ENCODE results near the gene POLE. TPM values are rescaled to one million over a fixed set of nuclear protein-coding genes. Genes with fewer than 3 reads are reported as not detected.

Gene POLE
- total RNA-seq, 2 experiments from 2014 or later, result 115 to 121 TPM

DNA sequence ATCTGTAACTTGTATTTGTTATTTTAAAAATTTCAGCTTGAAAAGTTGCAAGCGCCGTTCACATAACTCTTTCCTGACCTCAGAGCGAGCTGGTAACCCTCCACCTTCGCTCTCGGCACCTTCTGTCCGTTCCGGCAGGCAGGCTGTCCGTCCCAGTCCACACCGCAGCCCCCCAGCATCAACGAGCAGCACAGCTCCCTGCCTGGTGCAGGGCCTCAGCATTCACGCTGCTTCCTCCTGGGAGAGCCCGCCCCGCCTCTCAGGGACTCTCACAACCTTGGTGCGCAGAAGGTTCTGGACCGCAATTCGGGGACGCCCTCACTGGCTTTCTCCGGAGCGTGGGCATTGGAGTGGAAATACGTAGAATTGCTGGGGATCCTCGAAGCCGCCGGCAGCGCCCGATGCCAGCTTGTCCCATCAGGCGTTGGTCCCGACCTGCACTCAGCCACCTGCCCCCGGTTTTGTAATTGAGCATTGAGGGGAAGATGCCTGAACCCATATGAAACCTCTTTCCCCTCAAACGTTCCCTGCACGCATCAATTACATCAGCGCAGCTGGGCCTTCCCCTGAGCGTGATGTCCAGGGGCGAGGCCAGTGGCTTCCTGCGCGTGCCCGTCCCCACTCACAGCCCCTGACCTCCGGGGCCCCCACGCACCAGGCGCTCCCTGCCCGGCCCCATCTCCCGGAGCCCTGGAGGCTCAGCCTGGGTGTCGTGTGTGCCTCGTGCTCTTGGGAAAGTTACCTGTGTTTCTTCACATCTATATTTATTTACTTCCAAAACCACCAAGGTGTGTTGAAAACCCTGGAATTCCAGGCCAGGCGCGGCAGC lies 95.8 kb downstream of the POLE start:
- POLR2A ChIA-PET, result no interaction called here
- ATAC-seq, result no peak
- DNase-seq, result no peak
- H3K27me3 Mint-ChIP-seq, result peaks cover 3% of the 10 kb centered on the region
- H3K9me3 Mint-ChIP-seq, result no peaks in the 10 kb centered on the region
- intact Hi-C loops (cut with micrococcal nuclease), result no loop called here
- no peak overlapping the region for H3K4me3 Mint-ChIP-seq
- no peaks in the 10 kb centered on the region for H3K4me1 Mint-ChIP-seq (ENCODE audit: low read depth)
- no peaks in the 10 kb centered on the region for H3K36me3 Mint-ChIP-seq (ENCODE audit: low read depth)
- CTCF ChIA-PET, result no interaction called here
- no peak for TF ChIP-seq CTCF (IDR thresholded peaks at IDR 0.05)
- H3K27ac Mint-ChIP-seq, result no peak overlapping the region

DNA sequence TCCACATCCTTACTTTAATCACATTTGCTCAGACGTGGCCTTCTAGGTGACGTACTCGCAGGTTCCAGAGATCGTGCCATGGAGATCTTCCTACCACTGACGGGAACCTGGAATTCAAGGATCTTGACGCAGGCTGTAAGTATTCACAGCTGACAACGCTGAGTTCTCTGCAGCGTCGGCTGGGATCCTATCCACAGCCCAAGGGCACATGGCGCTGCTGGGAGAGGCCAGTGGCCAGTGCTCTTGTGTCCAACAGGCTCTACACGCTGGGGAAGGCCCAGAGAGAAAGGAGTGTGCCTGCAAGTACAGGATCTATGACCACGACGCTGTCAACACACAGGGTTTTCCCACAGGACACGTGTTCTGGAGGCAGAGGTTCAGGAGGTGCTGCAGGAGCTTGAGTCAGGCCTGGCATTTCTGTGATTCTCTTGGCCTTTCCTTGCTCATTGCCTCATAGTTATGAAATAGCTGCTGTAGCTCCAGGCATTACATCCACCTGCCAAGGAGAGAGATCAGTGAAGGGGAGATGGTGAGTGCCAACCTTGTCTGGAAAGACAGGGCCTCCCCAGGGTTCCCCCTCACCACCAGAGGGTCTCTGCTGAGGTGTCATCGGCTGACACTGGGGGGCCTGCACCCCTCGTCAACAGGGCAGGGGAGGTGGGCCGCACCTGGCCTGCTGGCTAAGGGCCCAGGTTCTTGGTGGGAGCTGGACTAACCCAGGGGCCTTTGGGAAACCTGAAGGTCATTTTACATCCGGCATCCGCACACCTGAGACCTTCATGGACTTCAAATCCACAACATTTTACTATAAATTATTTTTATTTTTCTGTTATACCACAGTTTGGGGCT lies 98.1 kb downstream of the POLE start:
- CTCF ChIA-PET, result no interaction called here
- Mint-ChIP-seq H3K9me3 (no peaks in the 10 kb centered on the region), H3K27me3 (no peaks in the 10 kb centered on the region), H3K4me1 (ENCODE audit: low read depth) (no peaks in the 10 kb centered on the region), H3K4me3 (no peak overlapping the region), H3K27ac (no peak overlapping the region), H3K36me3 (ENCODE audit: low read depth) (peaks cover 2% of the 10 kb centered on the region)
- no peak for TF ChIP-seq CTCF (IDR thresholded peaks at IDR 0.05)
- POLR2A ChIA-PET, result no interaction called here
- DNase-seq (no peak), ATAC-seq (no peak)
- intact Hi-C loops (cut with micrococcal nuclease), result no loop called here

GRCh38 chr12:132588319-132588718 lies 98.8 kb downstream of the POLE start:
- no peaks in the 10 kb centered on the region for H3K4me1 Mint-ChIP-seq (ENCODE audit: low read depth)
- CTCF ChIA-PET, result no interaction called here
- no peak for ATAC-seq

DNA sequence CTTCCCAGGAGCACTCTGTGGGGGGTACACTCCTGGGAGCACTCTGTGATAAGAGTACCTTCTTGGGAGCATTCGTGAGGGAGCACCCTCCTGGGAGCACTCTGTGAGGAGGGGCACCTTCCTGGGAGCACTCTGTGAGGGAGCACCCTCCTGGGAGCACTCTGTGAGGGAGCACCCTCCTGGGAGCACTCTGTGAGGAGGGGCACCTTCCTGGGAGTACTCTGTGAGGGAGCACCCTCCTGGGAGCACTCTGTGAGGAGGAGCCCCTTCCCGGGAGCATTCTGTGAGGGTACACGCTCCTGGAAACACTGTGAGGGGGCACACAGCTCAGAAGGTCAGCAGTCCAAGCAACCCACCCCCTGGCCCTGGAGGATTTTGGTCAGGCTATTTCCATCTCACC lies 99.4 kb downstream of the POLE start:
- CTCF ChIA-PET, result no interaction called here
- peaks cover 5% of the 10 kb centered on the region for H3K36me3 Mint-ChIP-seq (ENCODE audit: low read depth)
- POLR2A ChIA-PET, result no interaction called here

More at GRCh38 chr12:132588319-132588718, 98.8 kb downstream of the POLE start:
- TF ChIP-seq CTCF (IDR thresholded peaks at IDR 0.05), result no peak
- POLR2A ChIA-PET, result no interaction called here
- Mint-ChIP-seq H3K36me3 (ENCODE audit: low read depth) (peaks cover 5% of the 10 kb centered on the region), H3K9me3 (no peaks in the 10 kb centered on the region), H3K27me3 (no peaks in the 10 kb centered on the region), H3K27ac (no peak overlapping the region), H3K4me3 (no peak overlapping the region)
- no peak for DNase-seq
- intact Hi-C loops (cut with micrococcal nuclease), result no loop called here

More for the DNA sequence above, 99.4 kb downstream of the POLE start:
- no peaks in the 10 kb centered on the region for H3K9me3 Mint-ChIP-seq
- intact Hi-C loops (cut with micrococcal nuclease), result no loop called here
- H3K27me3 Mint-ChIP-seq, result no peaks in the 10 kb centered on the region
- H3K4me1 Mint-ChIP-seq (ENCODE audit: low read depth), result no peaks in the 10 kb centered on the region
- H3K27ac Mint-ChIP-seq, result no peak overlapping the region
- ATAC-seq, result no peak
- TF ChIP-seq CTCF (IDR thresholded peaks at IDR 0.05), result no peak
- H3K4me3 Mint-ChIP-seq, result no peak overlapping the region
- DNase-seq, result no peak

Measured in activated CD8-positive, alpha-beta T cell treated with anti-CD3 and anti-CD28 coated beads for 36 hours (primary cell).